HCT116 (cell line): ENCODE results near the gene PHOSPHO2. TPM values are rescaled to one million over a fixed set of nuclear protein-coding genes. Genes with fewer than 3 reads are reported as not detected.

Experiments used
- ATAC-seq: fragments of 200-7000 bp; cut with Tn5 transposase; 2 replicates; pipeline ENCODE4 v1.9.1; 2020; ENCODE audit warnings: mild to moderate bottlenecking, moderate library complexity
- BruUV-seq: library from RNA; stranded (reverse); fragments of 400-500 nt; replicated peaks from 2 replicates; lab custom pipeline; 2021; lab: Mats Ljungman, UMichigan
- CTCF ChIA-PET: fragments of 300-600 bp; sonication (Branson Sonifier 250); formaldehyde crosslinking; loops from one replicate; lab custom pipeline; 2021; ENCODE audit warnings: antibody characterized with exemption; lab: Charles Lee
- POLR2A ChIA-PET: fragments of 300-600, 350-600 bp; sonication (Branson Sonifier 250); formaldehyde crosslinking; loops from one replicate; lab custom pipeline; 2021; ENCODE audit warnings: antibody characterized with exemption; lab: Charles Lee
- RAD21 ChIA-PET, 2 experiments: fragments of 300-600 bp; sonication (Branson Sonifier 250); formaldehyde crosslinking; loops; one replicate each; lab custom pipeline; 2023; ENCODE audit warnings: low total read pairs in 2 of 2; ENCODE audit not compliant: uncharacterized antibody in 2 of 2, unreplicated experiment in 2 of 2, low non-redundant PET in 1 of 2; lab: Charles Lee
- DNase-seq: peaks from one replicate; pipeline ENCODE4 v3.0.0-alpha.2; 2010; ENCODE audit warnings: low read depth, low spot score
- H2AFZ ChIP-seq: fragments of 200-600 bp; shearing (Covaris generic), sonication (generic); 2 replicates; pipeline ENCODE4 v1.6.1; 2017; ENCODE audit warnings: low read depth, mixed run types, mixed read lengths, antibody characterized with exemption, low read length; ENCODE audit not compliant: poor library complexity, severe bottlenecking
- H3K27ac ChIP-seq: 2 replicates; pipeline ENCODE4 v1.5.1; 2012; ENCODE audit warnings: low read depth, low read length
- H3K27me3 ChIP-seq: fragments of 200-600 bp; sonication (generic); 2 replicates; pipeline ENCODE4 v1.6.1; 2016; ENCODE audit warnings: mixed run types, low read length, mixed read lengths; ENCODE audit not compliant: insufficient read depth
- H3K36me3 ChIP-seq, 2 experiments: fragments of 200-500 bp in 1 of 2; fragments of 200-600 bp in 1 of 2; sonication (Bioruptor generic) in 1 of 2; sonication (generic) in 1 of 2; 2 replicates each; pipeline versions ENCODE4 v1.5.1 to v1.6.1; 2014 to 2016; ENCODE audit warnings: low read length in 2 of 2, inconsistent platforms in 1 of 2, mixed read lengths in 1 of 2, mixed run types in 1 of 2; ENCODE audit not compliant: insufficient read depth in 2 of 2, control insufficient read depth in 1 of 2
- H3K4me1 ChIP-seq, 2 experiments: fragments of 200-600 bp in 1 of 2; sonication (generic) in 1 of 2; 2 replicates each; pipeline versions ENCODE4 v1.5.1 to v1.6.1; 2012 to 2017; ENCODE audit warnings: low read length in 2 of 2, inconsistent platforms in 1 of 2, mild to moderate bottlenecking in 1 of 2, mixed read lengths in 1 of 2, mixed run types in 1 of 2, moderate library complexity in 1 of 2; ENCODE audit not compliant: insufficient read depth in 2 of 2, control insufficient read depth in 1 of 2
- H3K4me2 ChIP-seq: fragments of 200-600 bp; sonication (generic); 2 replicates; pipeline ENCODE4 v1.6.1; 2017; ENCODE audit warnings: mixed run types, low read length, mixed read lengths
- H3K4me3 ChIP-seq, 2 experiments: fragments of 200-600 bp in 1 of 2; sonication (generic) in 1 of 2; replicated peaks in 1 of 2; 2 replicates each; pipeline ENCODE4 v1.5.1; 2011 to 2016; ENCODE audit warnings: low read length in 2 of 2, control low read depth in 1 of 2, low read depth in 1 of 2, mild to moderate bottlenecking in 1 of 2, mixed read lengths in 1 of 2, mixed run types in 1 of 2
- H3K79me2 ChIP-seq: fragments of 200-600 bp; sonication (generic); 2 replicates; pipeline ENCODE4 v1.6.1; 2017; ENCODE audit warnings: mild to moderate bottlenecking, mixed run types, low read length, moderate library complexity, mixed read lengths; ENCODE audit not compliant: insufficient read depth
- H3K9ac ChIP-seq: fragments of 200-600 bp; sonication (generic); 2 replicates; pipeline ENCODE4 v1.6.1; 2016; ENCODE audit warnings: low read length, mixed read lengths
- H3K9me2 ChIP-seq: fragments of 200-600 bp; sonication (generic), shearing (Covaris generic); 2 replicates; pipeline ENCODE4 v1.6.1; 2017; ENCODE audit warnings: mixed run types, mild to moderate bottlenecking, moderate library complexity; ENCODE audit not compliant: insufficient read depth
- H3K9me3 ChIP-seq, 2 experiments: fragments of 200-500 bp in 1 of 2; fragments of 200-600 bp in 1 of 2; sonication (Bioruptor generic) in 1 of 2; sonication (generic) in 1 of 2; 2 replicates each; pipeline ENCODE4 v1.6.1; 2014 to 2017; ENCODE audit warnings: low read length in 2 of 2, mixed read lengths in 2 of 2, inconsistent platforms in 1 of 2, low read depth in 1 of 2, mild to moderate bottlenecking in 1 of 2, mixed run types in 1 of 2, moderate library complexity in 1 of 2; ENCODE audit not compliant: control insufficient read depth in 1 of 2, insufficient read depth in 1 of 2
- H4K20me1 ChIP-seq: fragments of 200-600 bp; sonication (generic), shearing (Covaris generic); 2 replicates; pipeline ENCODE4 v1.6.1; 2017; ENCODE audit warnings: mixed run types, mild to moderate bottlenecking, moderate library complexity; ENCODE audit not compliant: insufficient read depth
- ATF3 ChIP-seq: IDR thresholded peaks from 2 replicates; pipeline ENCODE4 v1.6.1; 2012
- CBX3 ChIP-seq: IDR thresholded peaks from 2 replicates; pipeline ENCODE4 v1.6.1; 2012; ENCODE audit warnings: low read depth
- EGR1 ChIP-seq: IDR thresholded peaks from 2 replicates; pipeline ENCODE4 v1.6.1; 2012; ENCODE audit warnings: low read depth
- ELF1 ChIP-seq: IDR thresholded peaks from 2 replicates; pipeline ENCODE4 v1.6.1; 2012; ENCODE audit warnings: low read depth, borderline replicate concordance
- EZH2 ChIP-seq: fragments of 200-600 bp; sonication (generic); IDR thresholded peaks from 2 replicates; pipeline ENCODE4 v1.6.1; 2017; ENCODE audit warnings: antibody characterized with exemption, mixed run types
- JUND ChIP-seq: IDR thresholded peaks from 2 replicates; pipeline ENCODE4 v1.6.1; 2012
- POLR2AphosphoS5 ChIP-seq: IDR thresholded peaks from 2 replicates; pipeline ENCODE4 v1.6.1; 2011; ENCODE audit warnings: mild to moderate bottlenecking, low read depth, low read length, moderate library complexity
- RAD21 ChIP-seq: IDR thresholded peaks from 2 replicates; pipeline ENCODE4 v1.6.1; 2012; ENCODE audit warnings: low read depth, mild to moderate bottlenecking
- REST ChIP-seq: IDR thresholded peaks from 2 replicates; pipeline ENCODE4 v1.6.1; 2012; ENCODE audit warnings: low read depth
- SIN3A ChIP-seq: IDR thresholded peaks from 2 replicates; pipeline ENCODE4 v1.6.1; 2012; ENCODE audit warnings: low read depth
- SP1 ChIP-seq: IDR thresholded peaks from 2 replicates; pipeline ENCODE4 v1.6.1; 2012; ENCODE audit warnings: low read depth
- SRF ChIP-seq: IDR thresholded peaks from 2 replicates; pipeline ENCODE4 v1.6.1; 2012; ENCODE audit warnings: low read depth
- YY1 ChIP-seq: IDR thresholded peaks from 2 replicates; pipeline ENCODE4 v1.6.1; 2011; ENCODE audit warnings: low read length, low read depth, moderate library complexity, mild to moderate bottlenecking; ENCODE audit not compliant: insufficient replicate concordance; ENCODE audit errors: extremely low read depth
- ZNF274 ChIP-seq: fragments of 200-500 bp; sonication (Bioruptor generic); IDR thresholded peaks from 2 replicates; pipeline ENCODE4 v1.6.1; 2014; ENCODE audit warnings: mild to moderate bottlenecking, low read depth, low read length, inconsistent platforms
- intact Hi-C: fragments of 100-400 bp; cut with micrococcal nuclease; formaldehyde crosslinking; loops from 2 replicates; pipeline ENCODE4 v1.10.0; 2022
- total RNA-seq: library from RNA; stranded (reverse); gene quantifications from one replicate; pipeline ENCODE4 v1.2.1, GENCODE V29; 2021; ENCODE audit not compliant: unreplicated experiment
- TF ChIP-seq, protein P1 (sequence below): IDR thresholded peaks from 2 replicates; pipeline ENCODE4 v1.6.1; 2012
- TF ChIP-seq, protein P2 (sequence below), 3 experiments: fragments of 200-600 bp in 1 of 3; sonication (generic) in 1 of 3; IDR thresholded peaks in 2 of 3; conservative IDR thresholded peaks in 1 of 3; 2 replicates each; pipeline ENCODE4 v1.5.1; 2012 to 2017; ENCODE audit warnings: low read depth in 2 of 3, low read length in 2 of 3, antibody characterized with exemption in 1 of 3, borderline replicate concordance in 1 of 3, control low read depth in 1 of 3, mild to moderate bottlenecking in 1 of 3, mixed read lengths in 1 of 3, mixed run types in 1 of 3, moderate library complexity in 1 of 3; ENCODE audit not compliant: insufficient read depth in 1 of 3

The PHOSPHO2 gene
- total RNA-seq, 1 experiment from 2014 or later, result 2.8 TPM

GRCh38 chr2:169712791-169713227 is 18.5 kb downstream of the PHOSPHO2 start:
- H2AFZ ChIP-seq, result no peak overlapping the region
- H3K4me3 ChIP-seq, result no peak overlapping the region
- no peaks in the 10 kb centered on the region for H4K20me1 ChIP-seq
- ChIA-PET RAD21 (no interaction called here), POLR2A (no interaction called here), CTCF (no interaction called here)
- no peaks in the 10 kb centered on the region for H3K36me3 ChIP-seq
- H3K9me3 ChIP-seq, result no peaks in the 10 kb centered on the region
- no peaks in the 10 kb centered on the region for H3K4me1 ChIP-seq
- no TSS peak for BruUV-seq
- no peaks in the 10 kb centered on the region for H3K27me3 ChIP-seq
- H3K79me2 ChIP-seq, result no peaks in the 10 kb centered on the region
- no peaks in the 10 kb centered on the region for H3K9me2 ChIP-seq
- H3K27ac ChIP-seq, result no peak overlapping the region
- intact Hi-C loops, result no loop called here
- no peak for DNase-seq
- no peak overlapping the region for H3K9ac ChIP-seq
- no peak for ATAC-seq
- no peak overlapping the region for H3K4me2 ChIP-seq
- TF ChIP-seq, protein P1, sequence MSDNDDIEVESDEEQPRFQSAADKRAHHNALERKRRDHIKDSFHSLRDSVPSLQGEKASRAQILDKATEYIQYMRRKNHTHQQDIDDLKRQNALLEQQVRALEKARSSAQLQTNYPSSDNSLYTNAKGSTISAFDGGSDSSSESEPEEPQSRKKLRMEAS, result no peak
- TF ChIP-seq, protein P2, sequence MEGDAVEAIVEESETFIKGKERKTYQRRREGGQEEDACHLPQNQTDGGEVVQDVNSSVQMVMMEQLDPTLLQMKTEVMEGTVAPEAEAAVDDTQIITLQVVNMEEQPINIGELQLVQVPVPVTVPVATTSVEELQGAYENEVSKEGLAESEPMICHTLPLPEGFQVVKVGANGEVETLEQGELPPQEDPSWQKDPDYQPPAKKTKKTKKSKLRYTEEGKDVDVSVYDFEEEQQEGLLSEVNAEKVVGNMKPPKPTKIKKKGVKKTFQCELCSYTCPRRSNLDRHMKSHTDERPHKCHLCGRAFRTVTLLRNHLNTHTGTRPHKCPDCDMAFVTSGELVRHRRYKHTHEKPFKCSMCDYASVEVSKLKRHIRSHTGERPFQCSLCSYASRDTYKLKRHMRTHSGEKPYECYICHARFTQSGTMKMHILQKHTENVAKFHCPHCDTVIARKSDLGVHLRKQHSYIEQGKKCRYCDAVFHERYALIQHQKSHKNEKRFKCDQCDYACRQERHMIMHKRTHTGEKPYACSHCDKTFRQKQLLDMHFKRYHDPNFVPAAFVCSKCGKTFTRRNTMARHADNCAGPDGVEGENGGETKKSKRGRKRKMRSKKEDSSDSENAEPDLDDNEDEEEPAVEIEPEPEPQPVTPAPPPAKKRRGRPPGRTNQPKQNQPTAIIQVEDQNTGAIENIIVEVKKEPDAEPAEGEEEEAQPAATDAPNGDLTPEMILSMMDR (IDR thresholded peaks at IDR 0.05 in 2 of 3, conservative IDR thresholded peaks at IDR 0.05 in 1 of 3; ENCODE audit: borderline replicate concordance in 1 of 3, insufficient read depth in 1 of 3, low read depth in 2 of 3, low read length in 2 of 3), result no peak
- TF ChIP-seq SIN3A (no peak), SRF (no peak), EGR1 (no peak), REST (no peak), POLR2AphosphoS5 (no peak), YY1 (no peak), ELF1 (no peak), CBX3 (no peak), ATF3 (no peak), EZH2 (no peak), ZNF274 (no peak), JUND (no peak), SP1 (no peak), RAD21 (no peak)
